Eye (tissue), 1 donor: Measurements from ENCODE around the gene CD3G.
"Not testable (repeated sequence)": the region's sequence is repeated elsewhere in the genome, so short reads cannot be mapped to it uniquely, and the experiment has no call there.

Experiments used
- DNase-seq: peaks from one replicate; pipeline ENCODE4 v3.0.0-alpha.2; 2015

CD3G gene

DNA sequence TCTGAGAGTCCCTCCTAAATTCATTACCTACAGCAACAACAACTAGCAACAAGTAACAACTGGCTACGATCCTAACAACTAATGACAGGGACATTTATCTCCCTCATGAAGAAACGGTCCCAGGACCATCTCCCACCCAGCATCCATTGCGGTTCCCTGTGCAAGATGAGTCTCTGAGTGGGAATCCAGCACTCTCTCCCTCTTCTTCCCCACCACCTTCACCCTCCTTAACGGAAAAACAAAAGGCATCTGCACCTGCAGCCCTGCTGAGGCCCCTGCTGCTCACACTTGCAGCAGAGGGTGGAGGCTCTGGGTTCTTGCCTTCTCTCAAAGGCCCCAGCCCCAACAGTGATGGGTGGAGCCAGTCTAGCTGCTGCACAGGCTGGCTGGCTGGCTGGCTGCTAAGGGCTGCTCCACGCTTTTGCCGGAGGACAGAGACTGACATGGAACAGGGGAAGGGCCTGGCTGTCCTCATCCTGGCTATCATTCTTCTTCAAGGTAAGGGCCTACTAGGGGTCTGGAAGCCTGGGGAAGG lies at the start of gene CD3G:
CD3G (plus strand) TSS at position 364 of the 535 bp plus-strand sequence; CDS start at position 444, 80 bp downstream.
- no peak for DNase-seq

- DNase-seq: no peak
Observed at GRCh38 chr11:118295199-118295598, 48.9 kb upstream of the CD3G start.

GRCh38 chr11:118295815-118296454 lies 48.2 kb upstream of the CD3G start:
- no peak for DNase-seq

DNA sequence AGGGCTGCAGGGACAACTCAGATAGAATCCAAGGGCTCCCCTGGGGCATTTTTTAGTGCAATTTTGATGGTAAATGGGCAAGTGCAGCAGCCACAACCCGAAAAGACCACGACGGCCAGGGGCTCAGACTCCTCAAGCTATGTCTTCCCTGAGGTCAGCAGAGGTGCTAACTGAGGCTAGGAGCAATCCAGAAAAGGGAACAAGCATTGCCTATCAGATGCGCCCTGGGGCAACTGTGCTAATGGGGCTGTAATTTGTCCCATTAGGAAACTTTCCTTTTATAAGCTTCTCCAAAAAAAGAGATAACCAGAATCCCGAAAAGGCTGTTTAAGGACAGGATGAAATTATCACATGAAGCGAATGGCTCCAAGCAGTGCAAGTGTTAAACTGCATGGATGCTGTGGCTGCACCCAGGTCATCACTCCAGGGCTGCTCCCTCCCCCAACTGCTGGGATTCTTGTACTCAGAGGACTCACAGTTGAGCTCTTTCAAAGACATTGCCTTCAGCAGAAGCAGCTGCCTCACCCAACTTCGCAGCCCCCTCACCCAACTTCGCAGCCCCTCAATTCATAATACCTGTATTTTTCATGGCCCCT lies 42.4 kb upstream of the CD3G start:
- no peak for DNase-seq

DNA sequence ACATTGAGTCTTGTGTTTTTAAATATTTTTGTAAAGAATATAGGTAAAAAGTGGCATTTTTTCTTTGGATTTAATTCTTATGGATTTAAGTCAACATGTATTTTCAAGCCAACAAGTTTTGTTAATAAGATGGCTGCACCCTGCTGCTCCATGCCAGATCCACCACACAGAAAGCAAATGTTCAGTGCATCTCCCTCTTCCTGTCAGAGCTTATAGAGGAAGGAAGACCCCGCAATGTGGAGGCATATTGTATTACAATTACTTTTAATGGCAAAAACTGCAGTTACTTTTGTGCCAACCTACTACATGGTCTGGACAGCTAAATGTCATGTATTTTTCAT lies 39.9 kb upstream of the CD3G start:
- DNase-seq: no peak

DNA sequence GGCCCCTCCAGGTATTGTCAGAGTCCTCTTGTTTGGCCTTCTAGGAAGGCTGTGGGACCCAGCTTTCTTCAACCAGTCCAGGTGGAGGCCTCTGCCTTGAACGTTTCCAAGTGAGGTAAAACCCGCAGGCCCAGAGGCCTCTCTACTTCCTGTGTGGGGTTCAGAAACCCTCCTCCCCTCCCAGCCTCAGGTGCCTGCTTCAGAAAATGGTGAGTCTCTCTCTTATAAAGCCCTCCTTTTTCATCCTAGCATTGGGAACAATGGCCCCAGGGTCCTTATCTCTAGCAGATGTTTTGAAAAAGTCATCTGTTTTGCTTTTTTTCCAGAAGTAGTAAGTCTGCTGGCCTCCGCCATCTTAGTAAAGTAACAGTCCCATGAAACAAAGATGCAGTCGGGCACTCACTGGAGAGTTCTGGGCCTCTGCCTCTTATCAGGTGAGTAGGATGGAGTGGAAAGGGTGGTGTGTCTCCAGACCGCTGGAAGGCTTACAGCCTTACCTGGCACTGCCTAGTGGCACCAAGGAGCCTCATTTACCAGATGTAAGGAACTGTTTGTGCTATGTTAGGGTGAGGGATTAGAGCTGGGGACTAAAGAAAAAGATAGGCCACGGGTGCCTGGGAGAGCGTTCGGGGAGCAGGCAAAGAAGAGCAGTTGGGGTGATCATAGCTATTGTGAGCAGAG lies 39.4 kb upstream of the CD3G start, which contains the start of gene CD3E:
CD3E (plus strand) TSS at position 163 of the 681 bp plus-strand sequence; CDS start at position 386, 223 bp downstream.
- no peak for DNase-seq

- DNase-seq: no peak
Observed at GRCh38 chr11:118305726-118306125, 38.4 kb upstream of the CD3G start.

DNA sequence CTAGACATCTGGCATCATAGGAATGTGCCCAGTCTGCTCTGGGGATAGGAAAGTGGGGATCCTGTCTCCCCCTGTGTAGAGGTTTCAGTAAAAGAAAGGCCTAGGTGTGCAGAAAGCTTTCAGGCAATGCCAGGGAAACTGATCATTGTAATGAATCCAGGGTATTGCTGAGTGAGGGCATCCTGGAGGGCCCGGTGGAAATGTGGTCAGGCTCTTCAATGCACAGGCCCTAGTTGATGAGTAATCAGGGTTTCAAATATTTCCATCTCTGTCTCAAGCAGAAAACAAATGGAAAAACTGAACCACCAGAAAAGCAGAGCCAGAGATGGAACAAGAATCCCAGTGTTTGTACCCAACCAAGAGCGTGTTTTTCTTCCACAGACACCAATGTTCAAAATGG lies 37.6 kb upstream of the CD3G start:
- no peak for DNase-seq

- not testable (repeated sequence) for DNase-seq
Observed at GRCh38 chr11:118308995-118309528, 35.1 kb upstream of the CD3G start.

DNA sequence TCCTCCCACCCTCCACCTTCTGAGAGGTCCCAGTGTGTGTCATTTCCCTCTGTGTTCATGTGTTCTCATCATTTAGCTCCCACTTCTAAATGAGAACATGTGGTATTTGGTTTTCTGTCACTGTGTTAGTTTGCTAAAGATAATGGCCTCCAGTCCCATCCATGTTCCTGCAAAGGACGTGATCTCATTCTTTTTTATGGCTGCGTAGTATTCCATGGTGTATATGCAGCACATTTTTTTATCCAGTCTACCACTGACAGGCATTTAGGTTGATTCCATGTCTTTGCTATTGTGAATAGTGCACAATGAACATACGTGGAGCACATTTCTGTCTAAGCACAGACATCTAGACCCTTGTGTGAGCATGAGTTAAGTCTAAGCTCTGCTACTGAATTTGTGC lies 33.9 kb upstream of the CD3G start:
- DNase-seq: no peak

DNA sequence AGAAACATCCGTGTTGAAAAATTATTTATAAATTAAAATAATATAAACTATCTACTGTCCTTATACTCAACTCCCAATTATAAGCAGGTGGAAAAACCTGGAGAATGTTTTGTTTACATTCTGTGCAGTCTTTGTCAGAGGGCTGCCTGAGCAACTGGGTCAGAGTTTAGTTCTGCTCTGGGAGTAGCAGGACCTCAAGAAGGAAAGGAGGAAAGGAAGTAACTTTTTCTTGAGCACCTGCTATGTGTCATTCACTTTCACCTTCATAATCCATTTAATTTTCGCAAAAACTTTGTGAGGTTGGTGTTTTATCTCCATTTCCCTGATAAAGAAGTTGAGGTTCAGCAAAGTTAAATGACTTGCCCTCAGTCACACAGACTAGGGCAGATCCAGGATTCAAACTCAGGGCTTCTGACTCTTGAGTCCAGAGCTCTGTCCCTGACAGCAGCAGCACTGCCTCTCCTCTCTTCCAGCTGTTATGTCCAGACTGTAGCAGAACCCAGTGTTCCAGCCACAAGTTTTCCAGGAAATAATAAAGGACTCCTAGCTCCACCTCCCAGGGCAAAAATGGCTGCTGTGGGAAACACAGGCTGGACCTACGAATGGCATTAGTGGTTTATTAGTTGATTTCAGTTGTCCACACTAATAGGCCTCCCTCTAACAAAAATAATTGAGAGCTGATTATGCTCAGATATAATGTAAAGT lies 33.2 kb upstream of the CD3G start:
- DNase-seq: no peak

DNA sequence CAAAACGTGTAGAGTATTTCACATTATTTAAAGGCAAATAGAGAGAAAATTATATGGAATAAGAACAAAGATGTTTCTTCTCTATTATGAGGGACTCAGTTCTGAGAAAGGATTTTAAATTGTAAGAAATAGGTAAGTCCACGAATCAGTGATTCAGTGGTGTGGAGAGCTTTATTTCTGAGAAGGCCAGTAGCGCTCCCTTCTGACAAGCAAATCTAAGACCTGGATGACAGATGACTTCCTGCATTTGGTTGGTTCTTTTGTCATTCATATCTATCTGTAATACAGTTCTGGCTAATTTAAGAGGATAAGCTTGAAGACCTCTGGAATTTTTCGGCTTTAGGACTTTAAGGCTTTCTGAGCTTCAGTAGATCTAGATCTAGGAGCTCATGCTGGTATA lies 32.6 kb upstream of the CD3G start:
- no peak for DNase-seq

- DNase-seq: no peak
Observed at GRCh38 chr11:118312328-118312727, 31.8 kb upstream of the CD3G start.

DNA sequence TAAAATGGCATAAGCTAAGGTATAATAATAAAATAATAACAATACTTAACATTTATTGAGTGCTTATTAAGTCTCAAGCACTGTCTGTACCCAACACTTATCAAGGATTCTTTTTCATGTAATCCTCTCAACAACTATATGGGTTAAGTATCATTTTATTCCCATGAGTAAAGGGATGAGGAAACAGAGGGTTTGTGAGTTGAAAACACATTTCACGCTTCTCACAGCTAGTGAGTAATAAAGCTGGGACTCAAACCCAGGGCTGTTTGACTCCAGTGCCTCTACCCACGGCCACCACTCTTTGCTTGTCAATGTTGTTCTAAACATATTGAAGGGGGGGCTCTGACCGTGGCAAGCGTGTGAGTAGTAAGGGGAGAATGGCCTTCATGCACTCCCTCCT lies 30.9 kb upstream of the CD3G start:
- no peak for DNase-seq

GRCh38 chr11:118314988-118315411 lies 29.1 kb upstream of the CD3G start:
- no peak for DNase-seq

DNA sequence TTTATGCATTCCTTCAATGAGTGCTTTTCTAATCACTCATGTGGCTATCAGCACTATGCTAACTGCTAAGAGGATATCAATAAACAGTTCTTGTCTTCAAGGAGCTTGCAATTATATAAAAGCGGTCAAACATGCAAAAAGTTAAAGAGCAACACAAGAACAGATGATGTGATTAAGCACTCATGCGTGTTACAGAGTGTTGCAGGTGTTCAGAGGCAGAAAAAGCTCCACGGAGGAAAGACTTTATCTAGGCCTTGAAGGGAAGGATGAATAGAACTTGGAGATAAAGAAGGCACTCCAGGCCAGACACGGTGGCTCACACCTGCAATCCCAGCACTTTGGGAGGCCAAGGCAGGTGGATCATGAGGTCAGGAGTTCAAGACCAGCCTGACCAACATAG lies 26.0 kb upstream of the CD3G start:
- no peak for DNase-seq

DNA sequence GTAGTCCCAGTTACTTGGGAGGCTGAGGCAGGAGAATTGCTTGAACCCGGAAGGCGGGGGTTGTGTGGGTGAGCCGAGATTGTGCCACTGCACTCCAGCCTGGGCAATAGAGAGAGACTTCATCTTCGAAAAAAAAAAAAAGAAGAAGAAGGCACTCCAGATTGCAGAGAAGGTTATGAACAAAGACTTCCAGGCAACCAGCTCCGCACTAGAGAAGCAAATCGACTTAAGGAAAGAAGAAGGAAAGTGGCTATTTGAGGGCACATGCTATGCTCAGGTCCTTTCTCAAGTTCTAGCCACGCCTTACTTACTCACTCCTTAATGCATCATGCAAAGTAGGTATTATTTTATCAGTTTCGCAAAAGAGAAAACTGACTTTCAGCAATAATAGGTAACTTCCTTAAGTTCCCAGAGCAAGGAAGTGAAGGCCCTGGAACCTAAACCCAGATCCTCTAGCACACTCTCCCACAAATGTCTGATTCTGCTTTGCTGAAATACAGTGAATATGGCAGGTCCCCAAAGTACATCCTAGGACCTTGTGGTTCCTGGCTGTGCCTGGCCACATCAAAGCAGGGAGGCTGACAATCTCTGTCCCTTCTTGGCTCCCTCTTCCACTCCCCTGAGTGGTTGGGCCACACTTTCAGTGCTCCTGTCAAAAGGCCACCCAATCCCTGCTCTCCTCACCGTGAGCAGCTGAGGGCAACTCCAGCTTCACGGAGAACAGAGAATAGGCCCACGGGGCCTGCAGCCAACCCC lies 25.4 kb upstream of the CD3G start:
- no peak for DNase-seq

DNA sequence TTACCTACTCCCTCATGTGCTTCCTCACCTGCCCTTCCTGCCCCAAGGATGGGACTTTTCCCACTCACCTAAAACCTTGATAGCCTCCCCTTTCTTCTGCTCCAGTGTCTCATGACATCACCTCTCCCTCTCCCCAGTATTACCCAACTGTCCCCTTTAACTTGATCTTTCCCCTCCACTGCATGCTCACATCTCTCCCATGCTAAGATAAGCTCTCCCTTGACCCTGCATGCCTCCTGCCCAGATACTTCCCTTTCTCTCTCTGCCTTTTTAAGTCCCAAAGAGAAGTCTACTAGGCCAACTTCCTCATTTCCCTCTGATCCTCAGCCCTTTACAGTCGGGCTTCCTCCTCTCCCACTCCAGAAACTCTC lies 24.8 kb upstream of the CD3G start:
- DNase-seq: no peak

DNA sequence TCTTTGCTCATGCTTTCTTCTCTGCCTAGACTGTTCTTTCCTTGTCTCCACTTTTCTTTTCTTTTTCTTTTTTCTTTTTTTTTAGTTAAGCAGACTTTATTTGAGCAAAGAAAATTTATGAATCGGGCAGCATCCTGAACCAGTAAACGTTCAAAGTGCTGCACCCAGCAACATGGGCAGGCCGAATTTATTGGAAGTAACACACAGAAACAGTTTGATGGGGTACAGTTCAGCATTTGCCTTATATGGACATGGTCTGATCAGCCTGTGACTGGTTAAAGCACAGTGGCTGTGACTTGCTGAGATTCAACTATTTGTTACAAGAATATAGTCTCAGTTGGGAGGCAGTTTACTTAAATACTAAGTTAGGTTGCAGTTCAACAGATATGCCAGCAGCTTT lies 23.6 kb upstream of the CD3G start:
- DNase-seq: no peak

- no peak for DNase-seq
Observed at GRCh38 chr11:118321386-118322082, 22.6 kb upstream of the CD3G start.

- no peak for DNase-seq
Observed at GRCh38 chr11:118322721-118323120, 21.4 kb upstream of the CD3G start.

- no peak for DNase-seq
Observed at GRCh38 chr11:118325283-118325682, 18.9 kb upstream of the CD3G start.
